A549 treated with AZD9567 at 1 μM for 4 hours (cell line): ENCODE measurements around the gene NPNT. TPM values are rescaled to one million over a fixed set of nuclear protein-coding genes. Genes with fewer than 3 reads are reported as not detected.

ENCODE experiments used
- total RNA-seq: library from RNA; stranded (reverse); fragments of 200-300 nt; extraction: Qiagen RNA extraction; gene quantifications from 5 replicates; pipeline ENCODE4 v1.2.3, GENCODE V29; 2022; ENCODE audit not compliant: insufficient read depth

The NPNT gene
- 0.23 to 0.53 TPM (median 0.46 TPM) in 4 of 5 replicates, not detected in the other for total RNA-seq

GRCh38 chr4:105894660-105895582 lies at the start of gene NPNT:
TSS of gene NPNT (plus strand) at chr4:105895471. CDS start at chr4:105895653, 182 bp downstream.

Other genes with a start within 250 kb of the NPNT start
- gene INTS12, start 186.8 kb upstream of the NPNT start, total RNA-seq: 16.2 to 26.0 TPM (median 16.4 TPM) in 5 replicates
- gene GSTCD, start 186.7 kb upstream of the NPNT start, total RNA-seq: 5.2 to 6.4 TPM (median 6.3 TPM) in 5 replicates